SK-N-DZ (cell line): ENCODE data around the gene SLBP.
"Not testable (repeated sequence)": the region's sequence is repeated elsewhere in the genome, so short reads cannot be mapped to it uniquely, and the experiment has no call there.

Source experiments
- DNase-seq: peaks from one replicate; pipeline ENCODE4 v3.0.0-alpha.2; 2015; ENCODE audit warnings: low spot score

SLBP gene

GRCh38 chr4:1711571-1712215 is 426 bp downstream of the SLBP start:
- DNase-seq, result no peak

- DNase-seq, result no peak
Measured at GRCh38 chr4:1711055-1711570, 1.0 kb downstream of the SLBP start.

- no peak for DNase-seq
Measured at GRCh38 chr4:1708581-1708980, 3.5 kb downstream of the SLBP start.

GRCh38 chr4:1706358-1706757 is 5.8 kb downstream of the SLBP start:
- DNase-seq, result no peak

- DNase-seq, result no peak
Measured at GRCh38 chr4:1705732-1706131, 6.4 kb downstream of the SLBP start.

- no peak for DNase-seq
Measured at GRCh38 chr4:1703867-1704266, 8.3 kb downstream of the SLBP start.

- DNase-seq, result not testable (repeated sequence)
Measured at GRCh38 chr4:1701671-1702070, 10.4 kb downstream of the SLBP start.

- DNase-seq, result no peak
Measured at GRCh38 chr4:1695913-1696312, 16.2 kb downstream of the SLBP start.

- DNase-seq, result peak; percentile 69
Measured at GRCh38 chr4:1693131-1693896, 18.8 kb downstream of the SLBP start.

GRCh38 chr4:1691737-1692373 is 20.3 kb downstream of the SLBP start:
- no peak for DNase-seq

- no peak for DNase-seq
Measured at GRCh38 chr4:1690698-1691097, 21.4 kb downstream of the SLBP start.

GRCh38 chr4:1686440-1687036 is 25.6 kb downstream of the SLBP start:
- no peak for DNase-seq

- no peak for DNase-seq
Measured at GRCh38 chr4:1685235-1686150, 26.6 kb downstream of the SLBP start.

- no peak for DNase-seq
Measured at GRCh38 chr4:1684506-1685234, 27.4 kb downstream of the SLBP start.

- peak; percentile 57 for DNase-seq
Measured at GRCh38 chr4:1683736-1684505, 28.2 kb downstream of the SLBP start, which contains the start of gene FAM53A. TSS of gene FAM53A (minus strand) at chr4:1684313. CDS start at chr4:1668741, 15,572 bp downstream.

GRCh38 chr4:1683261-1683735 is 28.8 kb downstream of the SLBP start:
- DNase-seq, result no peak

GRCh38 chr4:1682860-1683259 is 29.3 kb downstream of the SLBP start:
- DNase-seq, result no peak

GRCh38 chr4:1678244-1678643 is 33.9 kb downstream of the SLBP start:
- no peak for DNase-seq
